ENCODE measurements around the gene PRPS2. TPM values are rescaled to one million over a fixed set of nuclear protein-coding genes. Genes with fewer than 3 reads are reported as not detected.

PRPS2 gene
- polyA plus RNA-seq, 1 donor from 2014 or later = 4.7 TPM

- no peaks in the 10 kb centered on the region for H3K9me3 ChIP-seq (ENCODE audit: low read length)
- no peak overlapping the region for H3K9ac ChIP-seq (ENCODE audit: low read length)
- TF ChIP-seq SMC3 (conservative IDR thresholded peaks at IDR 0.05; ENCODE audit: poor library complexity) (no peak), EP300 (conservative IDR thresholded peaks at IDR 0.05; ENCODE audit: poor library complexity, severe bottlenecking) (no peak), RAD21 (conservative IDR thresholded peaks at IDR 0.05) (no peak), MXI1 (conservative IDR thresholded peaks at IDR 0.05; ENCODE audit: poor library complexity, severe bottlenecking) (no peak), EZH2 (IDR thresholded peaks at IDR 0.05; ENCODE audit: borderline replicate concordance, insufficient read depth, low read length, poor library complexity, severe bottlenecking) (no peak), TAF1 (IDR thresholded peaks at IDR 0.05; ENCODE audit: low read depth) (no peak), POLR2AphosphoS5 (IDR thresholded peaks at IDR 0.05) (no peak), REST (IDR thresholded peaks at IDR 0.05; ENCODE audit: borderline replicate concordance) (no peak), CTCF (IDR thresholded peaks at IDR 0.05; ENCODE audit: poor library complexity, severe bottlenecking) (no peak)
- H3K9me2 ChIP-seq (ENCODE audit: insufficient read depth, low read length) = no peaks in the 10 kb centered on the region
- H3K27ac ChIP-seq (ENCODE audit: low read length) = no peak overlapping the region
- no peaks in the 10 kb centered on the region for H3K79me2 ChIP-seq (replicated peaks; ENCODE audit: insufficient read depth, low read length)
- no peaks in the 10 kb centered on the region for H3K27me3 ChIP-seq (ENCODE audit: insufficient read depth, low read depth, low read length)
- H2AFZ ChIP-seq (ENCODE audit: low read depth, low read length) = no peak overlapping the region
- no peak overlapping the region for H3K4me2 ChIP-seq (ENCODE audit: low read length)
- no peaks in the 10 kb centered on the region for H3K36me3 ChIP-seq (ENCODE audit: insufficient read depth, low read length)
- H3K4me3 ChIP-seq (ENCODE audit: low read length) = no peak overlapping the region
- H4K20me1 ChIP-seq (ENCODE audit: insufficient read depth) = no peaks in the 10 kb centered on the region
- H3F3A ChIP-seq (ENCODE audit: insufficient read depth, low read length, poor library complexity, severe bottlenecking) = no peaks in the 10 kb centered on the region
Observed at GRCh38 chrX:12788645-12789044, 2.6 kb upstream of the PRPS2 start.

- Histone ChIP-seq H3K9me3 (ENCODE audit: low read length) (no peaks in the 10 kb centered on the region), H3K27ac (ENCODE audit: low read length) (no peak overlapping the region), H3F3A (ENCODE audit: insufficient read depth, low read length, poor library complexity, severe bottlenecking) (no peaks in the 10 kb centered on the region), H3K4me3 (ENCODE audit: low read length) (no peak overlapping the region), H3K27me3 (ENCODE audit: insufficient read depth, low read depth, low read length) (no peaks in the 10 kb centered on the region), H4K20me1 (ENCODE audit: insufficient read depth) (no peaks in the 10 kb centered on the region), H3K4me2 (ENCODE audit: low read length) (no peak overlapping the region), H3K36me3 (ENCODE audit: insufficient read depth, low read length) (no peaks in the 10 kb centered on the region), H3K9ac (ENCODE audit: low read length) (no peak overlapping the region), H2AFZ (ENCODE audit: low read depth, low read length) (no peak overlapping the region), H3K79me2 (replicated peaks; ENCODE audit: insufficient read depth, low read length) (no peaks in the 10 kb centered on the region), H3K9me2 (ENCODE audit: insufficient read depth, low read length) (no peaks in the 10 kb centered on the region)
- TF ChIP-seq REST (IDR thresholded peaks at IDR 0.05; ENCODE audit: borderline replicate concordance) (no peak), EZH2 (IDR thresholded peaks at IDR 0.05; ENCODE audit: borderline replicate concordance, insufficient read depth, low read length, poor library complexity, severe bottlenecking) (no peak), SMC3 (conservative IDR thresholded peaks at IDR 0.05; ENCODE audit: poor library complexity) (no peak), RAD21 (conservative IDR thresholded peaks at IDR 0.05) (no peak), MXI1 (conservative IDR thresholded peaks at IDR 0.05; ENCODE audit: poor library complexity, severe bottlenecking) (no peak), TAF1 (IDR thresholded peaks at IDR 0.05; ENCODE audit: low read depth) (no peak), EP300 (conservative IDR thresholded peaks at IDR 0.05; ENCODE audit: poor library complexity, severe bottlenecking) (no peak), CTCF (IDR thresholded peaks at IDR 0.05; ENCODE audit: poor library complexity, severe bottlenecking) (no peak), POLR2AphosphoS5 (IDR thresholded peaks at IDR 0.05) (no peak)
Observed at GRCh38 chrX:12789976-12790375, 1.2 kb upstream of the PRPS2 start.
